HAP-1 (cell line): ENCODE data around the gene OTOGL.

Experiments
- DNase-seq, 2 experiments: peaks; one replicate each; pipeline ENCODE4 v3.0.0-alpha.2; 2016 to 2020; ENCODE audit warnings: low spot score in 2 of 2
- H3K27me3 ChIP-seq: fragments of 250-450 bp; sonication (Bioruptor Pico); 2 replicates; pipeline ENCODE4 v1.5.1; 2020; ENCODE audit warnings: low read depth, mild to moderate bottlenecking, moderate library complexity
- H3K36me3 ChIP-seq: fragments of 250-450 bp; sonication (Bioruptor Pico); replicated peaks from 2 replicates; pipeline ENCODE4 v1.5.1; 2020; ENCODE audit warnings: mild to moderate bottlenecking
- H3K4me1 ChIP-seq: fragments of 250-450 bp; sonication (Bioruptor Pico); 2 replicates; pipeline ENCODE4 v1.5.1; 2020; ENCODE audit warnings: mild to moderate bottlenecking
- H3K4me3 ChIP-seq: fragments of 250-450 bp; sonication (Bioruptor Pico); 2 replicates; pipeline ENCODE4 v1.5.1; 2020; ENCODE audit warnings: mild to moderate bottlenecking, moderate library complexity
- H3K9me3 ChIP-seq: fragments of 250-450 bp; sonication (Bioruptor Pico); 2 replicates; pipeline ENCODE4 v1.5.1; 2020; ENCODE audit warnings: mild to moderate bottlenecking, moderate library complexity
- in situ Hi-C: fragments of 300-500 bp; cut with MboI; formaldehyde crosslinking; loops from 3 replicates; pipeline ENCODE4 v1.14.3; 2020; ENCODE audit warnings: low sequenced_read_pairs, inconsistent platforms, mixed read lengths

OTOGL gene

DNA sequence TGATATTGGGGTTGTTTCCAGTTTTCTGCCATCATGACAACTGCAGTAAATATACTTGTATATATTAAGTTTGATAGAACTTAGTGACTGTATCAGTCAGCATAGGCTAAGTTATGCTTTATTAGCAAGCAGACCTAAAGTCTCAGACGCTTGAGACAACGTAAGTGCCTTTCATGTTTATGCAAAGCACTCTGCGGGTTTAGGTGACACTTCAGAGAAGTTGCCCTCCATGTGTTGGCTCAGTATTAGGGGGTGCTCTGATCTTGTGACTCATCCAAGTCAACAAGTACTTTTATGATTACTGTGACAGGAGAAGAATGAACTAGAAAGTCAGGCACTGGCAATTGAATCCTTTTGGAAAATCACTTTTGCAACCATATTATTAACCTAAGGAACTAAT is 13.3 kb upstream of the OTOGL start:
- in situ Hi-C loops = no loop called here
- Histone ChIP-seq H3K36me3 (no peaks in the 10 kb centered on the region), H3K9me3 (no peaks in the 10 kb centered on the region; the same call in 1 of the 2 replicates), H3K4me1 (no peaks in the 10 kb centered on the region), H3K27me3 (no peaks in the 10 kb centered on the region), H3K4me3 (no peak overlapping the region)
- no peak for DNase-seq

DNA sequence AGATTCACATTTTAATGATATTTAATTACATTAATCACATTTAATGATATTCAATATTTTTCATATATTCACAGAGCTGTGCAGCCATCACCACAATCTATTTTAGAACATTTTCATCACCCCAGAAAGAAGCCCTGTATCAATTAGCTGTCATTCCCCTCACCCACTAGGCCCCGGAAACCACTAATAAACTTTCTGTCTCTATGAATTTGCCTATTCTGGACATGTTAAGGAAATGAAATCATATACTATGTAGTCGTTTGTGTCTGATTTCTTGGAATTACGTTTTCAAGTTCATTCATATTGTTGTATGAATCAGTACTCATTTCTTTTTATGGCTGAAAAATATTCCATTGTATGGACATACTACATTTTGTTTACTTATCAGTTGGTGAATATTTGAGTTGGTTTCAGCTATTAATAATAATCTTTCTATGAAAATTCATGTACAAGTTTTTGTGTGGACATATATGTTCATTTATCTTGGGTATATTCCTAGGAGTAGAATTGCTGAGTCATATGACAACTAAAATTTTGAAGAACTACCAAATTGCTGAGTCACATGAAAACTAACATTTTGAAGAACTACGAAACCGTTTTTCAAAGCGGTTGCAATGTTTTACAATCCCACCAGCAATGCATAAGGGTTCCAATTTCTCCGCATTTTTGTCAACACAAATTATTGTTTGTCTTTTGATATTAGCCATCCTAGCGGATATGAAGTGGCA is 11.7 kb upstream of the OTOGL start:
- DNase-seq = no peak
- Histone ChIP-seq H3K4me1 (no peaks in the 10 kb centered on the region), H3K4me3 (no peak overlapping the region), H3K9me3 (no peaks in the 10 kb centered on the region), H3K36me3 (no peaks in the 10 kb centered on the region), H3K27me3 (no peaks in the 10 kb centered on the region)
- in situ Hi-C loops = no loop called here

DNA sequence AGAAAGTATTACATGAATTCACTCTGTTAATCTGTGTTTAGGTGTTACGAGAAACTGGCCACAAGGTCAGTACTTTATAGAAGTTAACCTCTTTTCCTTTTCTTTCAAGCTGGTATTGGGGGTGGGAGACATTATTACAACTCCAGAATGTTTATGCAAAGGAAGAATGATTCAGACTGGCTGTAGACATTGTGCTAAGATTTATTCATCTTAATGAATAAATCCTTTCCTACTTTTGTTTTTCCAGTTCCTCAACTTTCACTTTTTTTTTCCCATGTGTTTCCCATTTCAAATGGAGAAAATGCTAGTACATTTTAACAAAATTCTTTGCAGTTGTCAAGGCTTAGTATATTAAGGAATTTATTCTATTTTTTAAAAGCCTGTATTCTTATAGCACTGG is 1.3 kb downstream of the OTOGL start:
- Histone ChIP-seq H3K4me1 (peaks cover 3% of the 10 kb centered on the region; the same call in 1 of the 2 replicates), H3K27me3 (no peaks in the 10 kb centered on the region), H3K4me3 (no peak overlapping the region), H3K36me3 (no peaks in the 10 kb centered on the region), H3K9me3 (no peaks in the 10 kb centered on the region)
- no peak for DNase-seq
- in situ Hi-C loops = no loop called here

DNA sequence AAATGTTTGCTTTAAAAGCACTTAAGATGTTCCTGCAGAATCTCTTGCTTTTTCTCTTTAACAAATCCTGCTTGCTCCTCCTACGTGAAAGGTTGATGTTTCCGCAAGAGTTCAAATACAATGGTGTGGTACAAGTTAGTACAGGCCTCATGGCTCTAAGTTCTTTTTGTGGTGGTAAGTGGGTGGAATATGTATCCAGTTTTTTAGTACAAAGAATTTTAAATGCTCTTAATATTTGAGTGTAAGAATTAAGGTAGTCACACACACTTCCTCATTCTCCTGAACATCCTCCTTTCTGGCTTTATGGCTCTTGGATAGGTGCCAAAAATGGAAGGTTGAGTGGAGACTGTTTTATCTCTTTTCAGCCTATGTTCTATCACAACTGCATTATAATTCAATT is 1.8 kb downstream of the OTOGL start:
- Histone ChIP-seq H3K4me1 (peaks cover 3% of the 10 kb centered on the region; the same call in 1 of the 2 replicates), H3K9me3 (no peaks in the 10 kb centered on the region), H3K36me3 (no peaks in the 10 kb centered on the region), H3K4me3 (no peak overlapping the region), H3K27me3 (no peaks in the 10 kb centered on the region)
- no peak for DNase-seq
- in situ Hi-C loops = no loop called here

DNA sequence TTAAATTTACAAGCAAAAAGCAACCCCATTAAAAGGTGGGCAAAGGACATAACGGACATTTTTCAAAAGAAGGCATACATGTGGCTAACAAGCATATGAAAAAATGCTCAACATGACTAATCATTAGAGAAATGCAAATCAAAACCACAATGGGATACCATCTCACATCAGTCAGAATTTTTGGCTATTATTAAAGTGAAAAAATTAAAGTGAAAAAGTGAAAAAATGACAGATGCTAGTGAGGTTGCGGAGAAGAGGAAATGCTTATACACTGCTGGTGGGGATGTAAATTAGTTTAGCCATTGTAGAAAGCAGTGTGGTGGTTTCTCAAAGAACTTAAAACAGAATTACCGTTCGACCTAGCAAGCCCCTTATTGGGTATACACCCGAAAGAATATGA is 7.9 kb downstream of the OTOGL start:
- no peaks in the 10 kb centered on the region for H3K36me3 ChIP-seq
- H3K4me3 ChIP-seq = no peak overlapping the region
- in situ Hi-C loops = no loop called here
- no peaks in the 10 kb centered on the region for H3K4me1 ChIP-seq
- DNase-seq = no peak
- no peaks in the 10 kb centered on the region for H3K27me3 ChIP-seq
- H3K9me3 ChIP-seq = no peaks in the 10 kb centered on the region

DNA sequence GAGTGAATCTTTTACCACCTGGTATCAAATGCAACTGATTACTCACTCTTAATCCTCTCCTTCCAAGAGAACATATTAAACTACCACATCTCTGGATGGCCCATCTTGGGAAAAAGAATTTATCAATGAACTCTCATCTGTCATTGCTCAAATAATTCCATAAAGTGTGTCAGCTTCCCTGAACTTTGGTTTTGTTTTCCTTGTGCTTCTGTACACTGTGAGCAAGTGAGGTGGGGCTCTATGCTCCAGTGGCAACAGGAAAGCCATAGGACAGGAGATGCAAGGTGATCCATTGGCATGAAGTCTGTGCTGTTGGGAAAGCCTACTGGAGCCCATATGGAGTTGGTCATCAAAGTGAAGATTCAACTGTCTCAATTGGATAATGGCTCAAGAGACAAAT is 17.4 kb downstream of the OTOGL start:
- in situ Hi-C loops = no loop called here
- Histone ChIP-seq H3K27me3 (no peaks in the 10 kb centered on the region), H3K36me3 (no peaks in the 10 kb centered on the region), H3K9me3 (no peaks in the 10 kb centered on the region), H3K4me1 (no peaks in the 10 kb centered on the region), H3K4me3 (no peak overlapping the region)
- no peak for DNase-seq

DNA sequence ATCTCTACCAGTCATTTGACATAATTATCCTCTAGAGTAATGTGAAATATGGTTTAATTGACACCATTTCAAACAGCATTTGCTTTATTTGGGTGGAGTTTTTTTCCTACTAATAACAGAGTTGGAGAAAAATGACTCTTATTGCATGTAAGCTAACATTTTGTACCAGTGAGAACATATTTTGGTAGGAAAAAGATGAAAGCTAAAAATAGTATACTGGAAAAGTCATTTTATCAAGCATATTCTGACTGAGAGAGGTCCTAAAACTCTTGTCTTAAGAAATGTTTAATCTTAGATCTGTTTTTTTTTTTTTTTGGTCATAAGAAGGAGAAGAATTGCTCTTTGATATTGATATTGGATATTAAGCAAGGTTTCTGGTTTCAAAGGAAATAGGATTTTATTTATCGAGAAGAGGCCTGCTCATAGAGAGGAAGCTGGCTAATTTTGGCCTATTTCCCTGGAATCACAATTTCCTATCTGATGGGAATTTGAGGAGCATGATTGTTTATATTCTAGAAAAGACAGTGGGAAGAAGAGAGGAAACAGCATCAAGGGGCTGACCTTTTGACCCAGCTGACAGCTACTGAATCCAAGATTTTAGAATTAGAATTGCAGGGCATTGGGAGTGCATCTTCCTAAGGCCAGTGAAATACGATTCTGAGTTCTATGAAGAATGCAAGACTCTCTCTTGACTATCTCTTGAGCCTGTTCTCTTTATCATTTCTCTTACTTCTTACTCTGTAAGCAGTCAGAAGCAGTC is 19.4 kb downstream of the OTOGL start:
- in situ Hi-C loops = no loop called here
- Histone ChIP-seq H3K36me3 (no peaks in the 10 kb centered on the region), H3K4me3 (no peak overlapping the region), H3K4me1 (no peaks in the 10 kb centered on the region), H3K27me3 (no peaks in the 10 kb centered on the region), H3K9me3 (no peaks in the 10 kb centered on the region)
- DNase-seq = no peak

DNA sequence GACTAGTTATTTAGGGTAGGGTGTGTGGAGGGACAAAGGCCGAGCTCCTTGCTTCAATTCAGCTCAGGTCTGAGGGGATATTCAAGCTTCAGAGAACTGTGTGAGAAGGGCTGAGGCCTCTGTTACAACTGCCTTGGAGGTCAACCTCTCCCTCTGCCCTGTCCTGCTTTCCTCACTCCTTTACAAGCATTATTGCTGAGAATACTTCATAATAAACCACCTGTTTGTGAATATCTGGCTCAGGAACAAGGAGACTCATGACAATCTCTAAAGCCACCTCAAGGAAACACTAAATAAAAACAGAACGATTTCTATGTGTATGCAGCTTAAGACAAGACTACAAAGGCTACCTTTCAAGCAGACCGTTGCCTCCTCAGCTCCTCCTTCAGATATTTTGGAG is 21.7 kb downstream of the OTOGL start:
- DNase-seq = no peak
- Histone ChIP-seq H3K27me3 (no peaks in the 10 kb centered on the region), H3K9me3 (no peaks in the 10 kb centered on the region), H3K4me1 (no peaks in the 10 kb centered on the region), H3K36me3 (no peaks in the 10 kb centered on the region), H3K4me3 (no peak overlapping the region)
- in situ Hi-C loops = no loop called here

DNA sequence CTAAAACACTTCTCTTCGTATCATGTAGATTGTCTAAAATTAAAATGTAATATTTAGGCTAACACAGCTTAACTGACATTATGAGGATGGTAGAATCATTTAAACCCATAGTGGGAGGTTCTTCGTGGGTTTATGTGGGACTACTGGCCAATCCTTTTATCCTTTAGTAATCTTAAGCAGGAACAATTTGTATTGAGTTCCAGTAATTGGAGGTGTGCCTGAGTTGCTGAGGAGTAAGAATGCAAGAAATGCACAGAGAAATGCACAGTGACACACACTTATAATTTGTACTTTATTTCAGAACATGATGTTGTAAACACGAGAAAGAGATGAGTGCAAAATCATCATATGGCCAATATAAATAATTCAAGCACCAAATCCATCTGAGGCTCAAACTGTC is 22.3 kb downstream of the OTOGL start:
- in situ Hi-C loops = no loop called here
- DNase-seq = no peak
- H3K27me3 ChIP-seq = no peaks in the 10 kb centered on the region
- no peaks in the 10 kb centered on the region for H3K9me3 ChIP-seq
- H3K4me1 ChIP-seq = no peaks in the 10 kb centered on the region
- H3K36me3 ChIP-seq = no peaks in the 10 kb centered on the region
- no peak overlapping the region for H3K4me3 ChIP-seq

DNA sequence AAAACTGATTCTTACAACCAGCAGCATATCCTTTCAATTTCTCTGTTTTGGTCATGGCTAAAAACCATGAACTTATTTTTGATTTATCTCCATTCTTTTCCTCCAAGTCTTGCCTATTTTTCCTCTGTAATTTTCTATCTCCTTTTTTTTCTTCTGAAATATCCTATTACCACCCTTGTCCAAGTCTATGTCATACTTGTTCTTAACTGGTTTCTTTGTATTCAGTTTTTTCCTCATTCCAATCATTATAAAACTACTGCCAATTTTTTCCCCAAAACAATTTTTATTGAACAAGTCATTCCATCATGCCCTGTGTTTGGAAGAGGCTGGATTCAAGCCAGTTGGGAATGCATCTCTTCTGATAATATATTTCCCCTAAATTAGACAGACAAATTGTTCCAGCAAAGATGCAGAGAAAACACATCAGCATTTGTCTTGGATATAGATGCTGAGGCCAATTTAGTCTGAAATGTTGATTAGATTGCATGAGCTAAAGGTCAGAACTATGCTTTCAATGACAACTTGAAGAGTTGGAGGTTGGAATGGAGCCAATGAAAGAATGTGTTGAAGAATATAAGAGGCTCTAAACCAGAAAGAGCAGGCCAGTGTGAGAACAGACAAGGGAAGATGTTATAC is 30.7 kb downstream of the OTOGL start:
- in situ Hi-C loops = no loop called here
- H3K36me3 ChIP-seq = no peaks in the 10 kb centered on the region
- no peak for DNase-seq

DNA sequence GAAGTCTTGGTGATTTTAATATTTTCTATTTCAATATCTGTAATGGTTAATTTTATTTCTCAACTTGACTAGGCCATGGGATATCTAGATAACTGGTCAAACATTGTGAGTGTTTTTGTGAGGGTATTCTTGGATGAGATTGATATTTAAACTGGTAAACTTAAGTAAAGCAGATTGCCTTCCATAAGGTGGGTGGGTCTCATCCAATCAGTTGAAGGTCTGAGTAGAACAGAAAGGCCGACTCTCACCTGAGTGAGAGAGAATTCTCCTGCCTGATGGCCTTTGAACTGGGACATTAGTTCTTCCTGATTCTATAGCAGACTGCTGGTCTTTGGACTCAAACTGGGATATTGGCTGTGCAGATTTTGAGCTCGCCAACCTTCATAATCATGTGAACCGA is 36.3 kb downstream of the OTOGL start:
- in situ Hi-C loops = no loop called here
- no peaks in the 10 kb centered on the region; the same call in 1 of the 2 replicates for H3K27me3 ChIP-seq
- H3K36me3 ChIP-seq = no peaks in the 10 kb centered on the region

More for the DNA sequence above, 30.7 kb downstream of the OTOGL start:
- Histone ChIP-seq H3K27me3 (no peaks in the 10 kb centered on the region; the same call in 1 of the 2 replicates), H3K4me1 (no peaks in the 10 kb centered on the region), H3K4me3 (no peak overlapping the region), H3K9me3 (no peaks in the 10 kb centered on the region; the same call in 1 of the 2 replicates)

DNA sequence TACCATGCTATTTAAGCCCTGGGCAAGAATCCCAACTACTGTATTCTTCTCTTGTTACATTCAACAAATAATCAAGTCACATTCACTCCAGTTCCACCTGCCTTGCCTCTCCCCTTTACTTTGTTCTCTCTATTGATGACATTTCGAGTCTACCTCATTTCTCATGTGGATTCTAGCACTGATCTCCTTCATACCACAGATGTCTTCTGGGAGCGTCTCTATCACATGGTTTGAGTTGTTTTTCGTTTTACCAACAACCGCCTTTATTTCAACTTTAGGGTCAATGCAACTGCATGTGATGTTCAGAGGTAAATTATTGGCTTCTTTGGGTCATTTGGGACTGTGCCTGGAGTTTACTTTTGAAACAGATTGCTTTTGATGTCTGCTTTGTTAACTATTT is 40.7 kb downstream of the OTOGL start:
- Histone ChIP-seq H3K27me3 (no peaks in the 10 kb centered on the region), H3K36me3 (no peaks in the 10 kb centered on the region), H3K9me3 (no peaks in the 10 kb centered on the region), H3K4me3 (no peak overlapping the region), H3K4me1 (peaks cover 3% of the 10 kb centered on the region; the same call in 1 of the 2 replicates)
- in situ Hi-C loops = no loop called here
- no peak for DNase-seq

More for the DNA sequence above, 36.3 kb downstream of the OTOGL start:
- Histone ChIP-seq H3K9me3 (no peaks in the 10 kb centered on the region), H3K4me1 (no peaks in the 10 kb centered on the region), H3K4me3 (no peak overlapping the region)
- DNase-seq = no peak

DNA sequence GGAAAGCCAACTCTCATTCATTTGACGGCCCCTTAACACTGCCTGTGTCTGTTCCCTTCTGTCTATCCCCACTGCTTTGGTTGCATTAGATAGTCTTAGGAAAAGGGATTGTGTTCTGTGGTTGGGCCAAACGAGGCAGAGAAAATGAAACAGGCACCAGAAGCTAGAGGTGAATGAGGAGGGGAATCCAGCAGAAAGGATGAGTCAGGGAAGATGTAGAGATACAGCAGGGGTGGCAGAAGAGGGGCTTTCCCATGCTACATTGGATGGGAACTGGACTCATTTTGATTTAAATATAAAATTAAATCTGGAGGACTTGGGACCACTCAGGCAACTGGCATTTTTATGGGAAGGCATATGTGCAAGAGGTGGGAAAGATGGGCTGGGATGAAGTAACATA is 43.3 kb downstream of the OTOGL start:
- Histone ChIP-seq H3K9me3 (no peaks in the 10 kb centered on the region), H3K27me3 (no peaks in the 10 kb centered on the region), H3K4me1 (peaks cover 3% of the 10 kb centered on the region; the same call in 1 of the 2 replicates), H3K4me3 (no peak overlapping the region), H3K36me3 (no peaks in the 10 kb centered on the region)
- DNase-seq = no peak
- in situ Hi-C loops = no loop called here

DNA sequence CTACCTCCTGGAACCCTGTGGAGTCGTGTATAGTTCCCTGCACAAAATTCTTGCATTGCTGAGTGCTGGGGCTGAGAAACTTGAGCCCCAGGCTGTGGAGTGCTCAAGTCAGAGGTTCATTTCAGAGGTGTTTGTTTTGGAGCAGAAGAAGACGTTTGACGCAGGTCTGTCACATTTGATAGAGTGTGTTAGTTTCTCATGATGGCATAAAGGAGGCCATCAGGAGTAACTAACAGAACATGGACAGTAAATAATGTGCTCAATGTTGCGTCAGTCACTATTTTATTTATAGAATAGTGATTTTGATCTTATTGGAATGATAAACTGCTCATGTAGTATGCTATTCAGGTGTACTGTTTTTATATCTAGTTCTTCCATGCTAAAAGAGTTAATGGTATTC is 44.2 kb downstream of the OTOGL start:
- Histone ChIP-seq H3K36me3 (no peaks in the 10 kb centered on the region), H3K4me1 (peaks cover 3% of the 10 kb centered on the region; the same call in 1 of the 2 replicates), H3K27me3 (no peaks in the 10 kb centered on the region), H3K9me3 (no peaks in the 10 kb centered on the region), H3K4me3 (no peak overlapping the region)
- in situ Hi-C loops = no loop called here
- no peak for DNase-seq
